ENCODE measurements around the gene GFAP. TPM values are rescaled to one million over a fixed set of nuclear protein-coding genes. Genes with fewer than 3 reads are reported as not detected.

GFAP gene
- total RNA-seq, 1 experiment from 2014 or later = 1.6 TPM

GRCh38 chr17:44904001-44904984 is 11.0 kb downstream of the GFAP start (continued):
- TF ChIP-seq ZNF263 (CRISPR knock-in tag; IDR thresholded peaks at IDR 0.05; ENCODE audit: low read depth) = no peak

- H3K27me3 Mint-ChIP-seq (ENCODE audit: low read depth) = peaks cover 3% of the 10 kb centered on the region
- H3K27ac Mint-ChIP-seq = no peak overlapping the region
- H3K36me3 Mint-ChIP-seq = no peaks in the 10 kb centered on the region
- CTCF ChIA-PET = interaction anchor here (1.5 to 2.2 kb wide), 2 partner anchors 8 to 17 kb away, joined by 9 read pairs; no protein-coding TSS in a partner anchor
- H3K4me3 Mint-ChIP-seq = no peak overlapping the region
- POLR2A ChIA-PET = no interaction called here
- peaks cover 18% of the 10 kb centered on the region for H3K4me1 Mint-ChIP-seq
- DNase-seq (ENCODE audit: low spot score) (no peak), ATAC-seq (no peak)
- TF ChIP-seq MXD4 (CRISPR knock-in tag; IDR thresholded peaks at IDR 0.05; ENCODE audit: borderline replicate concordance) = no peak
- TF ChIP-seq EMX1 (CRISPR knock-in tag; IDR thresholded peaks at IDR 0.05) = no peak
- no peak for TF ChIP-seq AR (CRISPR knock-in tag; IDR thresholded peaks at IDR 0.05)
- TF ChIP-seq ATF1 (CRISPR knock-in tag; IDR thresholded peaks at IDR 0.05) = no peak
- TF ChIP-seq ZNF219 (CRISPR knock-in tag; IDR thresholded peaks at IDR 0.05; ENCODE audit: borderline replicate concordance) = no peak
- no peak for TF ChIP-seq NR3C1 (CRISPR knock-in tag; conservative IDR thresholded peaks at IDR 0.05; ENCODE audit: low read depth)
- no peak for TF ChIP-seq ZNF121 (CRISPR knock-in tag; IDR thresholded peaks at IDR 0.05)
- no peak for TF ChIP-seq TP53 (CRISPR knock-in tag; IDR thresholded peaks at IDR 0.05)
- TF ChIP-seq HMGXB4 (CRISPR knock-in tag; IDR thresholded peaks at IDR 0.05) = no peak
- TF ChIP-seq ZNF512 (CRISPR knock-in tag; IDR thresholded peaks at IDR 0.05; ENCODE audit: borderline replicate concordance) = no peak
- no peak for TF ChIP-seq TEAD4 (CRISPR knock-in tag; IDR thresholded peaks at IDR 0.05)
- no peak for TF ChIP-seq NFE2L1 (CRISPR knock-in tag; IDR thresholded peaks at IDR 0.05)
- TF ChIP-seq CREB1 (CRISPR knock-in tag; IDR thresholded peaks at IDR 0.05) = no peak
- no peak for TF ChIP-seq AFF4 (CRISPR knock-in tag; IDR thresholded peaks at IDR 0.05; ENCODE audit: borderline replicate concordance)
- TF ChIP-seq ZMAT4 (CRISPR knock-in tag; IDR thresholded peaks at IDR 0.05) = no peak
- no peak for TF ChIP-seq OVOL2 (CRISPR knock-in tag; IDR thresholded peaks at IDR 0.05; ENCODE audit: borderline replicate concordance)
- TF ChIP-seq SP1 (CRISPR knock-in tag; conservative IDR thresholded peaks at IDR 0.05) = no peak
- no peaks in the 10 kb centered on the region for H3K9me3 Mint-ChIP-seq
These were observed 12.2 kb downstream of the GFAP start for GRCh38 chr17:44903012-44903685.
